B cell (primary cell): ENCODE results near the gene CADPS. TPM values are rescaled to one million over a fixed set of nuclear protein-coding genes. Genes with fewer than 3 reads are reported as not detected.

ENCODE experiments used
- ATAC-seq: fragments of 200-7000 bp; cut with Tn5 transposase; one replicate; pipeline ENCODE4 v1.10.0; 2021; ENCODE audit warnings: low read depth, mild to moderate bottlenecking, moderate number of reproducible peaks, moderate library complexity
- CTCF ChIA-PET: fragments of 350-600 bp; sonication (Branson Sonifier 250); formaldehyde crosslinking; loops from one replicate; lab custom pipeline; 2021; ENCODE audit warnings: antibody characterized with exemption, inconsistent platforms; lab: Charles Lee
- POLR2A ChIA-PET: fragments of 350-600 bp; sonication (Branson Sonifier 250); formaldehyde crosslinking; loops from one replicate; lab custom pipeline; 2021; ENCODE audit warnings: antibody characterized with exemption; lab: Charles Lee
- DNase-seq: peaks from one replicate; pipeline ENCODE4 v3.0.0; 2013
- H2AFZ ChIP-seq: 2 replicates; pipeline ENCODE4 v1.6.1; 2012; ENCODE audit warnings: mild to moderate bottlenecking, low read depth, low read length; ENCODE audit not compliant: insufficient read depth, poor library complexity, severe bottlenecking
- H3K27ac ChIP-seq, 2 donors: 1 replicate in 1 of 2; 2 replicates in 1 of 2; pipeline ENCODE4 v1.5.1; 2012 to 2013; ENCODE audit warnings: low read length in 2 of 2, mild to moderate bottlenecking in 2 of 2, moderate library complexity in 1 of 2
- H3K27me3 ChIP-seq, 4 experiments: fragments of 200-600 bp in 1 of 4; sonication (generic) in 1 of 4; replicated peaks in 1 of 4; 1 replicate in 2 of 4; 2 replicates in 2 of 4; pipeline versions ENCODE4 v1.6.1 to v1.7.0; 2013 to 2016; ENCODE audit warnings: low read length in 3 of 4, mild to moderate bottlenecking in 2 of 4, mixed read lengths in 1 of 4, moderate library complexity in 1 of 4; ENCODE audit not compliant: insufficient read depth in 4 of 4, control insufficient read depth in 3 of 4; ENCODE audit errors: control extremely low read depth in 1 of 4
- H3K36me3 ChIP-seq, 2 experiments: replicated peaks in 1 of 2; 1 replicate in 1 of 2; 2 replicates in 1 of 2; pipeline versions ENCODE4 v1.6.1 to v1.7.1; 2013; ENCODE audit warnings: low read length in 1 of 2; ENCODE audit not compliant: insufficient read depth in 2 of 2, control insufficient read depth in 1 of 2; ENCODE audit errors: control extremely low read depth in 1 of 2, extremely low read depth in 1 of 2
- H3K4me1 ChIP-seq, 2 donors: fragments of 200-600 bp in 1 of 2; sonication (generic) in 1 of 2; 1 replicate in 1 of 2; 2 replicates in 1 of 2; pipeline versions ENCODE4 v1.5.1 to v1.6.1; 2013 to 2017; ENCODE audit warnings: low read length in 2 of 2; ENCODE audit not compliant: control insufficient read depth in 2 of 2, insufficient read depth in 2 of 2
- H3K4me2 ChIP-seq: replicated peaks from 2 replicates; pipeline ENCODE3; 2012; ENCODE audit warnings: mild to moderate bottlenecking, low read depth, low read length; ENCODE audit not compliant: poor library complexity, severe bottlenecking
- H3K4me3 ChIP-seq, 5 experiments: fragments of 200-600 bp in 1 of 5; sonication (generic) in 1 of 5; 1 replicate in 3 of 5; 2 replicates in 2 of 5; pipeline versions ENCODE4 v1.5.1 to v1.7.0; 2011 to 2016; ENCODE audit warnings: low read length in 4 of 5, mild to moderate bottlenecking in 4 of 5, low read depth in 2 of 5, control low read depth in 1 of 5, moderate library complexity in 1 of 5; ENCODE audit not compliant: insufficient read depth in 1 of 5; ENCODE audit errors: control extremely low read depth in 1 of 5, extremely low read depth in 1 of 5
- H3K79me2 ChIP-seq: fragments of 200-600 bp; sonication (generic); one replicate; pipeline ENCODE4 v1.6.0; 2016; ENCODE audit warnings: low read length; ENCODE audit not compliant: control insufficient read depth, insufficient read depth
- H3K9ac ChIP-seq: fragments of 200-600 bp; sonication (generic); 2 replicates; pipeline ENCODE4 v1.6.1; 2017; ENCODE audit warnings: mild to moderate bottlenecking, low read length, moderate library complexity
- H3K9me3 ChIP-seq, 3 donors: one replicate each; pipeline versions ENCODE4 v1.6.1 to v1.7.1; 2013; ENCODE audit warnings: low read length in 2 of 3; ENCODE audit not compliant: control insufficient read depth in 2 of 3, insufficient read depth in 1 of 3; ENCODE audit errors: control extremely low read depth in 1 of 3
- H4K20me1 ChIP-seq: 2 replicates; pipeline ENCODE4 v1.6.0; 2012; ENCODE audit warnings: mild to moderate bottlenecking, low read length; ENCODE audit not compliant: insufficient read depth, control insufficient read depth, poor library complexity, severe bottlenecking
- H3K27ac Mint-ChIP-seq: one replicate; pipeline ENCODE4 v1.8.0; 2021; ENCODE audit warnings: mixed read lengths
- H3K27me3 Mint-ChIP-seq: one replicate; pipeline ENCODE4 v1.8.0; 2021; ENCODE audit warnings: mixed read lengths
- H3K4me1 Mint-ChIP-seq: one replicate; pipeline ENCODE4 v1.8.0; 2021; ENCODE audit warnings: mixed read lengths
- H3K4me3 Mint-ChIP-seq: one replicate; pipeline ENCODE4 v1.8.0; 2021; ENCODE audit warnings: mixed read lengths
- H3K9me3 Mint-ChIP-seq: one replicate; pipeline ENCODE4 v1.8.0; 2022; ENCODE audit warnings: mixed read lengths; ENCODE audit not compliant: insufficient read depth
- CTCF ChIP-seq: fragments of 200-600 bp; IDR thresholded peaks from one replicate; pipeline ENCODE4 v1.8.0; 2022; ENCODE audit warnings: antibody characterized with exemption, mild to moderate bottlenecking
- EZH2 ChIP-seq: IDR thresholded peaks from 2 replicates; pipeline ENCODE4 v1.6.1; 2012; ENCODE audit warnings: borderline replicate concordance, low read depth, mild to moderate bottlenecking, moderate library complexity, low read length; ENCODE audit not compliant: insufficient read depth, poor library complexity, severe bottlenecking
- WGBS: methylation state at CpG from one replicate; pipeline ENCODE4 v1.1.5; 2013; ENCODE audit warnings: missing lambda C conversion rate; ENCODE audit not compliant: insufficient coverage; 5-methylcytosine and 5-hydroxymethylcytosine counted together
- intact Hi-C: fragments of 100-400 bp; cut with micrococcal nuclease; formaldehyde crosslinking; loops from one replicate; pipeline ENCODE4 v1.10.0; 2022
- polyA plus RNA-seq: library from polyadenylated mRNA; depleted of rRNA; stranded (reverse); fragments of >200 nt; gene quantifications from 2 replicates; pipeline ENCODE4 v1.2.3, GENCODE V29; 2012
- total RNA-seq, 2 donors: library from RNA; stranded (reverse); fragments of 120-200 nt in 1 of 2; gene quantifications; 1 replicate in 1 of 2; 2 replicates in 1 of 2; pipeline versions ENCODE4 v1.2.3 to v1.2.4, GENCODE V29; 2013 to 2022

The CADPS gene
- total and polyA plus RNA-seq, 2 donors (not counting 1 experiment from before 2014, with no cell fraction given) = 0.16 to 0.22 TPM

GRCh38 chr3:62863648-62864047 is 11.6 kb downstream of the CADPS start:
- no peak overlapping the region for H3K9ac ChIP-seq
- H2AFZ ChIP-seq = no peak overlapping the region
- H3K4me2 ChIP-seq = no peak overlapping the region
- no peak overlapping the region for H3K27ac ChIP-seq
- intact Hi-C loops = no loop called here
- ATAC-seq = no peak
- no peaks in the 10 kb centered on the region for H3K36me3 ChIP-seq
- WGBS = 100% methylated on average over 3 of the region's 3 CpGs
- H3K27ac Mint-ChIP-seq = no peak overlapping the region
- ChIA-PET POLR2A (no interaction called here), CTCF (no interaction called here)
- H4K20me1 ChIP-seq = no peaks in the 10 kb centered on the region
- H3K4me1 Mint-ChIP-seq = no peaks in the 10 kb centered on the region
- H3K4me1 ChIP-seq = no peaks in the 10 kb centered on the region
- TF ChIP-seq EZH2 = no peak
- no peak for TF ChIP-seq CTCF
- H3K4me3 ChIP-seq = no peak overlapping the region
- no peaks in the 10 kb centered on the region for H3K27me3 ChIP-seq
- no peak overlapping the region for H3K4me3 Mint-ChIP-seq
- DNase-seq = no peak
- no peaks in the 10 kb centered on the region for H3K9me3 Mint-ChIP-seq
- no peaks in the 10 kb centered on the region for H3K9me3 ChIP-seq
- H3K79me2 ChIP-seq = no peaks in the 10 kb centered on the region
- H3K27me3 Mint-ChIP-seq = no peaks in the 10 kb centered on the region

GRCh38 chr3:62859203-62859791 is 15.9 kb downstream of the CADPS start:
- ChIA-PET POLR2A (no interaction called here), CTCF (no interaction called here)
- no peak overlapping the region for H3K27ac Mint-ChIP-seq
- no peak overlapping the region for H2AFZ ChIP-seq
- no peaks in the 10 kb centered on the region for H3K4me1 ChIP-seq
- H3K36me3 ChIP-seq = no peaks in the 10 kb centered on the region
- intact Hi-C loops = no loop called here
- no peaks in the 10 kb centered on the region for H3K4me1 Mint-ChIP-seq
- H3K9ac ChIP-seq = no peak overlapping the region
- H3K27ac ChIP-seq = no peak overlapping the region
- H4K20me1 ChIP-seq = no peaks in the 10 kb centered on the region
- TF ChIP-seq CTCF (no peak), EZH2 (no peak)
- no peaks in the 10 kb centered on the region for H3K27me3 ChIP-seq
- no peaks in the 10 kb centered on the region for H3K9me3 Mint-ChIP-seq
- H3K4me2 ChIP-seq = no peak overlapping the region
- H3K4me3 ChIP-seq = no peak overlapping the region
- DNase-seq = no peak
- no peaks in the 10 kb centered on the region for H3K9me3 ChIP-seq
- no peak overlapping the region for H3K4me3 Mint-ChIP-seq
- H3K27me3 Mint-ChIP-seq = no peaks in the 10 kb centered on the region
- no peaks in the 10 kb centered on the region for H3K79me2 ChIP-seq
- no peak for ATAC-seq
- 83% methylated on average over 2 of the region's 5 CpGs for WGBS
